ENCODE data around the gene MUC4. TPM values are rescaled to one million over a fixed set of nuclear protein-coding genes. Genes with fewer than 3 reads are reported as not detected.
A peak's percentile ranks its signal among the peaks of the same experiment; 100 is the strongest.

The MUC4 gene
- total RNA-seq, 4 donors from 2014 or later = not detected

- TF ChIP-seq POLR2A (IDR thresholded peaks at IDR 0.05) (no peak), EP300 (IDR thresholded peaks at IDR 0.05) (no peak)
- Histone ChIP-seq H3K36me3 (peaks cover 0 to 28% (median 0%) of the 10 kb centered on the region in 3 donors), H3K9me3 (no peaks in the 10 kb centered on the region), H3K27ac (no peak overlapping the region), H3K4me3 (no peak overlapping the region), H3K27me3 (no peaks in the 10 kb centered on the region), H3K4me1 (no peaks in the 10 kb centered on the region)
- 34 to 46% methylated on average over 7 of the region's 7 CpGs for whole genome bisulfite sequencing, 2 donors
- no peak for DNase-seq (ENCODE audit: low spot score in 2 of 2)
Observed at GRCh38 chr3:195718477-195718984, 93.2 kb downstream of the MUC4 start.

- TF ChIP-seq EP300 (IDR thresholded peaks at IDR 0.05) = no peak
- TF ChIP-seq, protein P1, sequence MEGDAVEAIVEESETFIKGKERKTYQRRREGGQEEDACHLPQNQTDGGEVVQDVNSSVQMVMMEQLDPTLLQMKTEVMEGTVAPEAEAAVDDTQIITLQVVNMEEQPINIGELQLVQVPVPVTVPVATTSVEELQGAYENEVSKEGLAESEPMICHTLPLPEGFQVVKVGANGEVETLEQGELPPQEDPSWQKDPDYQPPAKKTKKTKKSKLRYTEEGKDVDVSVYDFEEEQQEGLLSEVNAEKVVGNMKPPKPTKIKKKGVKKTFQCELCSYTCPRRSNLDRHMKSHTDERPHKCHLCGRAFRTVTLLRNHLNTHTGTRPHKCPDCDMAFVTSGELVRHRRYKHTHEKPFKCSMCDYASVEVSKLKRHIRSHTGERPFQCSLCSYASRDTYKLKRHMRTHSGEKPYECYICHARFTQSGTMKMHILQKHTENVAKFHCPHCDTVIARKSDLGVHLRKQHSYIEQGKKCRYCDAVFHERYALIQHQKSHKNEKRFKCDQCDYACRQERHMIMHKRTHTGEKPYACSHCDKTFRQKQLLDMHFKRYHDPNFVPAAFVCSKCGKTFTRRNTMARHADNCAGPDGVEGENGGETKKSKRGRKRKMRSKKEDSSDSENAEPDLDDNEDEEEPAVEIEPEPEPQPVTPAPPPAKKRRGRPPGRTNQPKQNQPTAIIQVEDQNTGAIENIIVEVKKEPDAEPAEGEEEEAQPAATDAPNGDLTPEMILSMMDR (IDR thresholded peaks at IDR 0.05) = no peak
- no peak for TF ChIP-seq POLR2A (IDR thresholded peaks at IDR 0.05)
- H3K27me3 ChIP-seq = no peaks in the 10 kb centered on the region
- H3K4me1 ChIP-seq = no peaks in the 10 kb centered on the region
- DNase-seq (ENCODE audit: low spot score in 2 of 2) = no peak
- no peaks in the 10 kb centered on the region for H3K9me3 ChIP-seq
- H3K36me3 ChIP-seq = peaks cover 0 to 28% (median 0%) of the 10 kb centered on the region in 3 donors
- WGBS, 2 donors = 55 to 70% methylated on average over 5 of the region's 5 CpGs
- no peak overlapping the region for H3K27ac ChIP-seq
- no peak overlapping the region for H3K4me3 ChIP-seq
Observed at GRCh38 chr3:195717852-195718476, 93.8 kb downstream of the MUC4 start.

DNA sequence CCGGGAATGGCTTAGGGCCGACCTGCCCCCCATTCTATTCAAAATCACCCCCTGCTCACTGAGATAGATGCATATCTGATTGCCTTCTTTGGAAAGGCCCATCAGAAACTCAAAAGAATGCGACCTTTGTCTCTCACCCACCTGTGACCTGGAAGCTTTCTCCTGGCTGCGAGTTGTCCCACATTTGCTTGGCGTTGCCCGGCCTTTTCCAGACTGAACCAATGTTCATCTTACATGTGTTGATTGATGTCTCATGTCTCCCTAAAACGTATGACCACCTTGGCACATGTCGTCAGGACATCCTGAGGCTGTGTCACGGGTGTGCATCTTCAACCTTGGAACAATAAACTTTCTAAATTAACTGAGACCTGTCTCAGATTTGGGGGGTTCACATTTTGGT, 94.3 kb downstream of the MUC4 start:
- Histone ChIP-seq H3K4me3 (no peak overlapping the region), H3K27ac (no peak overlapping the region), H3K9me3 (no peaks in the 10 kb centered on the region), H3K36me3 (peaks cover 0 to 29% (median 0%) of the 10 kb centered on the region in 3 donors), H3K4me1 (no peaks in the 10 kb centered on the region), H3K27me3 (no peaks in the 10 kb centered on the region)
- no peak for DNase-seq (ENCODE audit: low spot score in 2 of 2)
- TF ChIP-seq, protein P1 (IDR thresholded peaks at IDR 0.05) = no peak
- TF ChIP-seq POLR2A (IDR thresholded peaks at IDR 0.05) = no peak
- TF ChIP-seq EP300 (IDR thresholded peaks at IDR 0.05) = no peak
- WGBS, 2 donors = 72 to 79% methylated on average over 9 of the region's 9 CpGs

DNA sequence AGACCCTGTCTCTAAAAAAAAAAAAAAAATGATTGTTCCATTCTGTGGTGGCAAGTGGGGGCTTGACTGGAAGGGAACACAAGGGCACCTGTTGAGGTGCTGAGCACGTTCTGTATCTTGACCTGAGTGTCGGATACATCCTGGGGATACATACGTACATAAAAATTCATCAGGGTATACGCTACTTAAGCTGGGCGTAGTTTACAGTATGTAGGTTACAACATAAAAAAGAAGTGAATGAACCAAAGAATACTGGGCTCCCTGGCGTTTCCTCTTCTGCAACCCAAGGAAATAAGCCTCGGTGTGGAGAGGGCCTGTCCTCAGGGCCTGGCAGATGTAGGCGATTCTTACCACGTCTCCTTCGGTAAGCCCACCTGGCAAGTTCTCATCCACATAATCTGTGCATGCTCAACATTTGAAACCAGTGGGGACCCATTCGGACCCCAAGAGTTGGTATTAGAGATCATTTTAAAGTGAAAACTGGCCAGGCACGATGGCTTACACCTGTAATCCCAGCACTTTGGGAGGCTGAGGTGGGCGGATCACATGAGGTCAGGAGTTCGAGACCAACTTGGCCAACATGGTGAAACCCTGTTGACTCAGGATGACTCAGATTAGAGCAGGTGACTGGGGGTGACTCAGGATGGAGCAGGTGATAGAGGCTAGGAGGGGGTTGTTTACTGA, 96.0 kb downstream of the MUC4 start:
- Histone ChIP-seq H3K4me3 (no peak overlapping the region), H3K36me3 (peaks cover 0 to 42% (median 0%) of the 10 kb centered on the region in 3 donors), H3K9me3 (no peaks in the 10 kb centered on the region), H3K4me1 (no peaks in the 10 kb centered on the region), H3K27me3 (no peaks in the 10 kb centered on the region), H3K27ac (no peak overlapping the region)
- TF ChIP-seq, protein P1 (IDR thresholded peaks at IDR 0.05) = no peak
- peak in 1 of 2 donors; percentile 24 for TF ChIP-seq EP300 (IDR thresholded peaks at IDR 0.05)
- DNase-seq (ENCODE audit: low spot score in 2 of 2) = no peak
- WGBS, 2 donors = 81 to 94% methylated on average over 14 of the region's 14 CpGs

DNA sequence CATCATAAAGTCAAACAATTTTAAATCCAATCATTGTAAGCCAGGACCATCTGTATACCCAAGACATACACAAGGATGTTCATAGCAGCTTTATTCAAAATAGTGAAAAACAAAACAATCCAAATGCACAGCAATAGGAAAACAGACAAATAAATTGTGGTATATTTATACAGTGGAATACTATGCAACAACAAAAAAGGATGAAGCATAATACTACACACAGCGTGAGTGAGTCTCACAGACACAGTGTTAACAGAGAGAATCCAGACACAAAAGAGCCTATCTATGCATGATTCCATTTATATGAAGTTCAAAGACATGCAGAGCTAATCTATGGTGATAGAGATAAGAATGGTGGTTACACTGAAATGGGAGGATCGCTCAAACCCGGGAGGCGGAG, 96.6 kb downstream of the MUC4 start:
- H3K36me3 ChIP-seq = peaks cover 0 to 42% (median 0%) of the 10 kb centered on the region in 3 donors
- H3K4me1 ChIP-seq = no peaks in the 10 kb centered on the region
- WGBS, 2 donors = 57 to 96% methylated on average over 4 of the region's 4 CpGs
- no peak for DNase-seq (ENCODE audit: low spot score in 2 of 2)
- H3K4me3 ChIP-seq = no peak overlapping the region
- H3K9me3 ChIP-seq = no peaks in the 10 kb centered on the region
- H3K27ac ChIP-seq = no peak overlapping the region
- no peaks in the 10 kb centered on the region for H3K27me3 ChIP-seq
- TF ChIP-seq, protein P1 (IDR thresholded peaks at IDR 0.05) = no peak
- TF ChIP-seq POLR2A (IDR thresholded peaks at IDR 0.05) (no peak), EP300 (IDR thresholded peaks at IDR 0.05) (no peak)
